Stimulated activated CD4-positive, alpha-beta T cell treated with anti-CD3 and anti-CD28 coated beads, Interleukin-12 subunit alpha, Interleukin-12 subunit beta, amount 100 ng/mL, for 24 hours (primary cell): Measurements from ENCODE around the gene RPS19.
"Not testable (repeated sequence)": the region's sequence is repeated elsewhere in the genome, so short reads cannot be mapped to it uniquely, and the experiment has no call there.

Experiments
- DNase-seq, 2 experiments: peaks; one replicate each; pipeline ENCODE4 v3.0.0-alpha.2; 2020; ENCODE audit warnings: low read depth in 2 of 2

Gene RPS19

GRCh38 chr19:41901707-41902360, 41.8 kb downstream of the RPS19 start:
- DNase-seq, result no peak

GRCh38 chr19:41902594-41902993, 42.5 kb downstream of the RPS19 start:
- DNase-seq, result no peak

GRCh38 chr19:41903193-41903953, 43.3 kb downstream of the RPS19 start:
- DNase-seq, result no peak

GRCh38 chr19:41904118-41904870, 44.2 kb downstream of the RPS19 start:
- no peak for DNase-seq

GRCh38 chr19:41905273-41906002, 45.4 kb downstream of the RPS19 start:
- no peak for DNase-seq

- no peak for DNase-seq
Observed at GRCh38 chr19:41906271-41906670, 46.2 kb downstream of the RPS19 start.

GRCh38 chr19:41906916-41907680, 47.0 kb downstream of the RPS19 start:
- DNase-seq, result no peak

- no peak for DNase-seq
Observed at GRCh38 chr19:41907994-41908615, 48.0 kb downstream of the RPS19 start.

- no peak for DNase-seq
Observed at GRCh38 chr19:41908724-41909464, 48.8 kb downstream of the RPS19 start.

GRCh38 chr19:41909706-41910105, 49.7 kb downstream of the RPS19 start:
- no peak for DNase-seq

GRCh38 chr19:41910240-41910991, 50.4 kb downstream of the RPS19 start:
- no peak for DNase-seq

GRCh38 chr19:41910992-41911888, 51.2 kb downstream of the RPS19 start:
- DNase-seq, result no peak

GRCh38 chr19:41911889-41912731, 52.1 kb downstream of the RPS19 start:
- no peak for DNase-seq

GRCh38 chr19:41912899-41913537, 53.0 kb downstream of the RPS19 start:
- DNase-seq, result no peak

- DNase-seq, result no peak
Observed at GRCh38 chr19:41913538-41914423, 53.7 kb downstream of the RPS19 start.

GRCh38 chr19:41914424-41914834, 54.4 kb downstream of the RPS19 start:
- not testable (repeated sequence) for DNase-seq
